MCF 10A (cell line): ENCODE results near the gene S100P. TPM values are rescaled to one million over a fixed set of nuclear protein-coding genes. Genes with fewer than 3 reads are reported as not detected.
"Not testable (repeated sequence)": the region's sequence is repeated elsewhere in the genome, so short reads cannot be mapped to it uniquely, and the experiment has no call there.

ENCODE experiments used
- BruUV-seq: library from RNA; stranded (reverse); fragments of 400-500 nt; replicated peaks from 2 replicates; lab custom pipeline; 2021; lab: Mats Ljungman, UMichigan
- CTCF ChIA-PET: fragments of 300-600 bp; sonication (Branson Sonifier 250); formaldehyde crosslinking; extraction: SDS; loops from one replicate; lab custom pipeline; 2021; ENCODE audit warnings: antibody characterized with exemption, inconsistent platforms; lab: Yijun Ruan, JAX
- POLR2A ChIA-PET: fragments of 300-600, 350-650 bp; sonication (Branson Sonifier 250); formaldehyde crosslinking; extraction: SDS; loops from one replicate; lab custom pipeline; 2020; ENCODE audit warnings: antibody characterized with exemption, inconsistent platforms; lab: Yijun Ruan, JAX
- DNase-seq: peaks from one replicate; pipeline ENCODE4 v3.0.0-alpha.2; 2018; ENCODE audit not compliant: unreplicated experiment
- H3K27ac Mint-ChIP-seq: one replicate; pipeline ENCODE4 v1.8.0; 2022; ENCODE audit warnings: mild to moderate bottlenecking, low read depth, mixed read lengths; ENCODE audit not compliant: unreplicated experiment
- H3K27me3 Mint-ChIP-seq: one replicate; pipeline ENCODE4 v1.8.0; 2022; ENCODE audit warnings: mixed read lengths; ENCODE audit not compliant: insufficient read depth, unreplicated experiment
- H3K36me3 Mint-ChIP-seq: one replicate; pipeline ENCODE4 v1.8.0; 2022; ENCODE audit warnings: mild to moderate bottlenecking, moderate library complexity, mixed read lengths; ENCODE audit not compliant: insufficient read depth, unreplicated experiment
- H3K4me1 Mint-ChIP-seq: one replicate; pipeline ENCODE4 v1.8.0; 2022; ENCODE audit warnings: mixed read lengths; ENCODE audit not compliant: insufficient read depth, unreplicated experiment
- H3K4me3 Mint-ChIP-seq: one replicate; pipeline ENCODE4 v1.8.0; 2022; ENCODE audit warnings: mild to moderate bottlenecking, moderate library complexity, mixed read lengths; ENCODE audit not compliant: unreplicated experiment
- H3K9me3 Mint-ChIP-seq: one replicate; pipeline ENCODE4 v1.8.0; 2022; ENCODE audit warnings: mixed read lengths; ENCODE audit not compliant: unreplicated experiment
- intact Hi-C: fragments of 100-400 bp; cut with micrococcal nuclease; formaldehyde crosslinking; loops from 2 replicates; pipeline ENCODE4 v1.14.1; 2022
- total RNA-seq: library from RNA; stranded (reverse); gene quantifications from 2 replicates; pipeline ENCODE4 v1.2.3, GENCODE V29; 2022
- TF ChIP-seq, protein P1 (sequence below): fragments of 200-600 bp; IDR thresholded peaks from one replicate; pipeline ENCODE4 v1.8.0; 2022; ENCODE audit warnings: antibody characterized with exemption, mild to moderate bottlenecking; ENCODE audit not compliant: unreplicated experiment

The S100P gene
- total RNA-seq, 1 experiment from 2014 or later, result 55.6 TPM

DNA sequence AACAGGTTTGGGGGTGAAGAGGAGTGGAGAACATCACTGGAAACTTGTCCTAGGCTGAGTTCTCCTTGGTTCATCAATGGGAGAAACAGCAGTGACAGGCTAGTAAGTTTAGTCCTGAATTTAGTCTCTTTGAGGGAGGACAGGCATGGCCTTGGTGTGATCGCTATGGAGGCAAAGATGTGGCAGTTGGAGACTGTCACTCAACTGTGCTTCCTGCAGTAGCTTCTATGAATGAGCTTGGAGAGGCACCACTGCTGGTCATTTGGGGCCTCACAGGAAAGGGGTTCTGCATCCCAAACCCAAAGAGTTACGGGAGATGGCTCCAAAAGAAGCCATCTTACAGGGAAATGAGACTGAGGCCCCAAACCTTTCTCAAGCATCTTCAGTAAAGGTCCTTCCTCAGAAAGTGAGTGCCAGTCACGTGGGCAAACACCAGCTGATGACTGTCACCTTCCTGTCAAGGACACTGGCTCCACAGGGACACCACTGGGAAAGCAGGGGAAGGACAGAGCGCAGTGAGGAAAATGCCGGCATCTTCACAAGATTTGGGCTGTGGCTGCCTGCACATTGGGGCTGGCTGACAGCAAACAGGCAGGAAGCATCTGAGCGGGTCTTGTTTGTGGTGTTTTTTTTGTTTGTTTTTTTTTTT lies 46.0 kb upstream of the S100P start:
- no peak for DNase-seq
- Mint-ChIP-seq H3K4me1 (peaks cover 9% of the 10 kb centered on the region), H3K36me3 (peaks cover 20% of the 10 kb centered on the region), H3K9me3 (no peaks in the 10 kb centered on the region), H3K27me3 (no peaks in the 10 kb centered on the region), H3K4me3 (no peak overlapping the region), H3K27ac (no peak overlapping the region)
- TF ChIP-seq, protein P1, sequence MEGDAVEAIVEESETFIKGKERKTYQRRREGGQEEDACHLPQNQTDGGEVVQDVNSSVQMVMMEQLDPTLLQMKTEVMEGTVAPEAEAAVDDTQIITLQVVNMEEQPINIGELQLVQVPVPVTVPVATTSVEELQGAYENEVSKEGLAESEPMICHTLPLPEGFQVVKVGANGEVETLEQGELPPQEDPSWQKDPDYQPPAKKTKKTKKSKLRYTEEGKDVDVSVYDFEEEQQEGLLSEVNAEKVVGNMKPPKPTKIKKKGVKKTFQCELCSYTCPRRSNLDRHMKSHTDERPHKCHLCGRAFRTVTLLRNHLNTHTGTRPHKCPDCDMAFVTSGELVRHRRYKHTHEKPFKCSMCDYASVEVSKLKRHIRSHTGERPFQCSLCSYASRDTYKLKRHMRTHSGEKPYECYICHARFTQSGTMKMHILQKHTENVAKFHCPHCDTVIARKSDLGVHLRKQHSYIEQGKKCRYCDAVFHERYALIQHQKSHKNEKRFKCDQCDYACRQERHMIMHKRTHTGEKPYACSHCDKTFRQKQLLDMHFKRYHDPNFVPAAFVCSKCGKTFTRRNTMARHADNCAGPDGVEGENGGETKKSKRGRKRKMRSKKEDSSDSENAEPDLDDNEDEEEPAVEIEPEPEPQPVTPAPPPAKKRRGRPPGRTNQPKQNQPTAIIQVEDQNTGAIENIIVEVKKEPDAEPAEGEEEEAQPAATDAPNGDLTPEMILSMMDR, result no peak
- intact Hi-C loops, result no loop called here
- BruUV-seq, result no TSS peak
- POLR2A ChIA-PET, result no interaction called here
- CTCF ChIA-PET, result no interaction called here

GRCh38 chr4:6649216-6649615 lies 44.5 kb upstream of the S100P start:
- H3K27me3 Mint-ChIP-seq, result no peaks in the 10 kb centered on the region
- peaks cover 5% of the 10 kb centered on the region for H3K36me3 Mint-ChIP-seq
- TF ChIP-seq, protein P1, result no peak
- DNase-seq, result no peak
- ChIA-PET POLR2A (no interaction called here), CTCF (no interaction called here)
- no peaks in the 10 kb centered on the region for H3K4me1 Mint-ChIP-seq
- H3K27ac Mint-ChIP-seq, result no peak overlapping the region
- H3K9me3 Mint-ChIP-seq, result no peaks in the 10 kb centered on the region
- BruUV-seq, result no TSS peak
- no peak overlapping the region for H3K4me3 Mint-ChIP-seq
- intact Hi-C loops, result no loop called here

- H3K4me3 Mint-ChIP-seq, BruUV-seq, H3K27ac Mint-ChIP-seq, H3K4me1 Mint-ChIP-seq, H3K27me3 Mint-ChIP-seq, H3K36me3 Mint-ChIP-seq, intact Hi-C loops, H3K9me3 Mint-ChIP-seq, DNase-seq: not testable (repeated sequence)
- CTCF ChIA-PET, result interaction anchor here (0.6 kb wide), 1 partner anchor 9 kb away, joined by 4 read pairs; no protein-coding TSS in a partner anchor
- POLR2A ChIA-PET, result interaction anchor here (0.9 to 1.6 kb wide), 5 partner anchors 9 to 14 kb away, joined by 3 to 6 read pairs (median 4); partner anchors contain the start of gene MRFAP1
These were observed 39.5 kb upstream of the S100P start for GRCh38 chr4:6654211-6654610.

GRCh38 chr4:6655291-6655690 lies 38.4 kb upstream of the S100P start:
- H3K4me1 Mint-ChIP-seq, BruUV-seq, CTCF ChIA-PET, intact Hi-C loops, DNase-seq, H3K4me3 Mint-ChIP-seq, H3K27me3 Mint-ChIP-seq, H3K36me3 Mint-ChIP-seq, H3K27ac Mint-ChIP-seq, H3K9me3 Mint-ChIP-seq: not testable (repeated sequence)
- POLR2A ChIA-PET, result interaction anchor here (0.6 to 1.0 kb wide), 3 partner anchors 10 to 18 kb away, joined by 3 to 4 read pairs (median 3); partner anchors contain the start of gene MRFAP1

- TF ChIP-seq, protein P1, result no peak
- Mint-ChIP-seq H3K36me3 (no peaks in the 10 kb centered on the region), H3K4me1 (no peaks in the 10 kb centered on the region), H3K9me3 (no peaks in the 10 kb centered on the region), H3K27me3 (no peaks in the 10 kb centered on the region), H3K4me3 (no peak overlapping the region), H3K27ac (no peak overlapping the region)
- ChIA-PET POLR2A (interaction anchor here (0.6 to 1.0 kb wide), 3 partner anchors 11 to 17 kb away, joined by 3 to 4 read pairs (median 3); partner anchors contain the start of gene MRFAP1), CTCF (no interaction called here)
- DNase-seq, result no peak
- no TSS peak for BruUV-seq
- intact Hi-C loops, result no loop called here
These were observed 37.8 kb upstream of the S100P start for GRCh38 chr4:6655924-6656323.
